GM19324 (cell line): ENCODE measurements around the gene SGK2.

Source experiments
- ATAC-seq: cut with Tn5 transposase; IDR thresholded peaks from one replicate; pipeline ENCODE4 v1.9.1; 2021; ENCODE audit warnings: mild to moderate bottlenecking, moderate library complexity; ENCODE audit not compliant: unreplicated experiment, low FRiP score

The SGK2 gene

GRCh38 chr20:43558412-43559146 is at the start of gene SGK2:
TSS of gene SGK2 (plus strand) at chr20:43559027. CDS start at chr20:43566496, 7,469 bp downstream.
- no peak for ATAC-seq

- ATAC-seq: no peak
These were observed 46.9 kb upstream of the SGK2 start for GRCh38 chr20:43511879-43512278.

- ATAC-seq: no peak
These were observed 45.4 kb upstream of the SGK2 start for GRCh38 chr20:43513372-43513930.

- peak; percentile 83 for ATAC-seq
These were observed 44.7 kb upstream of the SGK2 start for GRCh38 chr20:43513931-43514647.

GRCh38 chr20:43514648-43514999 is 44.2 kb upstream of the SGK2 start:
- ATAC-seq: no peak

- no peak for ATAC-seq
These were observed 43.2 kb upstream of the SGK2 start for GRCh38 chr20:43515628-43516027.

GRCh38 chr20:43516251-43516824 is 42.5 kb upstream of the SGK2 start:
- no peak for ATAC-seq

GRCh38 chr20:43520074-43520630 is 38.7 kb upstream of the SGK2 start:
- no peak for ATAC-seq

- ATAC-seq: no peak
These were observed 33.8 kb upstream of the SGK2 start for GRCh38 chr20:43525021-43525420.

- ATAC-seq: no peak
These were observed 30.5 kb upstream of the SGK2 start for GRCh38 chr20:43528258-43528875.

- no peak for ATAC-seq
These were observed 29.8 kb upstream of the SGK2 start for GRCh38 chr20:43529051-43529450.

GRCh38 chr20:43529457-43530153 is 29.2 kb upstream of the SGK2 start:
- ATAC-seq: no peak

GRCh38 chr20:43530321-43531090 is 28.3 kb upstream of the SGK2 start:
- no peak for ATAC-seq

- ATAC-seq: no peak
These were observed 27.8 kb upstream of the SGK2 start for GRCh38 chr20:43531091-43531443.

- no peak for ATAC-seq
These were observed 26.3 kb upstream of the SGK2 start for GRCh38 chr20:43532416-43533055.

- no peak for ATAC-seq
These were observed 25.8 kb upstream of the SGK2 start for GRCh38 chr20:43533060-43533459.

GRCh38 chr20:43534016-43534415 is 24.8 kb upstream of the SGK2 start:
- no peak for ATAC-seq

- no peak for ATAC-seq
These were observed 24.0 kb upstream of the SGK2 start for GRCh38 chr20:43534791-43535350.
